H9 (cell line): Measurements from ENCODE around the gene GRXCR2. TPM values are rescaled to one million over a fixed set of nuclear protein-coding genes. Genes with fewer than 3 reads are reported as not detected.

Experiments used
- DNase-seq: peaks from one replicate; pipeline ENCODE4 v3.0.0-alpha.2; 2017
- H2AFZ ChIP-seq: one replicate; pipeline ENCODE4 v1.6.1; 2013; ENCODE audit warnings: mild to moderate bottlenecking, low read length, control low read depth, moderate library complexity
- H2AK5ac ChIP-seq: 2 replicates; pipeline ENCODE4 v1.6.1; 2013; ENCODE audit warnings: low read length, control low read depth, mixed read lengths; ENCODE audit not compliant: insufficient read length
- H2BK120ac ChIP-seq: one replicate; pipeline ENCODE4 v1.6.1; 2013; ENCODE audit warnings: low read depth, mild to moderate bottlenecking, low read length, control low read depth, inconsistent platforms; ENCODE audit not compliant: poor library complexity, severe bottlenecking
- H2BK12ac ChIP-seq: 2 replicates; pipeline ENCODE4 v1.6.1; 2013; ENCODE audit warnings: low read length, control low read depth, mixed read lengths, low read depth; ENCODE audit not compliant: insufficient read length
- H2BK15ac ChIP-seq: 2 replicates; pipeline ENCODE4 v1.6.1; 2013; ENCODE audit warnings: low read depth, low read length, control low read depth
- H2BK20ac ChIP-seq: one replicate; pipeline ENCODE4 v1.6.1; 2013; ENCODE audit warnings: low read depth, mild to moderate bottlenecking, low read length, control low read depth, inconsistent platforms; ENCODE audit not compliant: poor library complexity, severe bottlenecking
- H2BK5ac ChIP-seq: 2 replicates; pipeline ENCODE4 v1.6.1; 2013; ENCODE audit warnings: low read length, control low read depth, mixed read lengths; ENCODE audit not compliant: insufficient read length
- H3K14ac ChIP-seq: 2 replicates; pipeline ENCODE4 v1.6.1; 2013; ENCODE audit warnings: low read length, control low read depth; ENCODE audit not compliant: insufficient read depth
- H3K18ac ChIP-seq: 2 replicates; pipeline ENCODE4 v1.6.1; 2013; ENCODE audit warnings: low read depth, mild to moderate bottlenecking, mixed read lengths, low read length, control low read depth; ENCODE audit not compliant: insufficient read length
- H3K23ac ChIP-seq: 2 replicates; pipeline ENCODE4 v1.6.1; 2013; ENCODE audit warnings: low read length, control low read depth, mixed read lengths, low read depth; ENCODE audit not compliant: insufficient read length
- H3K23me2 ChIP-seq: 2 replicates; pipeline ENCODE4 v1.6.1; 2013; ENCODE audit warnings: low read depth, mild to moderate bottlenecking, mixed read lengths, low read length, control low read depth; ENCODE audit not compliant: insufficient read length, poor library complexity, severe bottlenecking
- H3K27ac ChIP-seq: 2 replicates; pipeline ENCODE4 v1.5.1; 2013; ENCODE audit warnings: low read length, control low read depth, mixed read lengths, low read depth; ENCODE audit not compliant: insufficient read length
- H3K27me3 ChIP-seq: 2 replicates; pipeline ENCODE4 v1.6.1; 2013; ENCODE audit warnings: low read length, control low read depth, inconsistent platforms; ENCODE audit not compliant: insufficient read depth
- H3K4ac ChIP-seq: 2 replicates; pipeline ENCODE4 v1.6.1; 2013; ENCODE audit warnings: low read depth, mild to moderate bottlenecking, control low read depth, inconsistent platforms, low read length, moderate library complexity
- H3K4me1 ChIP-seq: 2 replicates; pipeline ENCODE4 v1.6.1; 2013; ENCODE audit warnings: low read length, control low read depth, inconsistent platforms; ENCODE audit not compliant: insufficient read depth
- H3K4me2 ChIP-seq: 2 replicates; pipeline ENCODE4 v1.6.1; 2013; ENCODE audit warnings: low read length, control low read depth, mixed read lengths; ENCODE audit not compliant: insufficient read length, insufficient read depth
- H3K56ac ChIP-seq: 2 replicates; pipeline ENCODE4 v1.6.1; 2013; ENCODE audit warnings: low read depth, mild to moderate bottlenecking, mixed read lengths, low read length, control low read depth; ENCODE audit not compliant: insufficient read length
- H3K79me1 ChIP-seq: 2 replicates; pipeline ENCODE4 v1.6.1; 2013; ENCODE audit warnings: low read depth, mild to moderate bottlenecking, moderate library complexity, low read length, control low read depth, inconsistent platforms; ENCODE audit not compliant: insufficient read depth, poor library complexity, severe bottlenecking
- H3K79me2 ChIP-seq: 2 replicates; pipeline ENCODE4 v1.6.1; 2013; ENCODE audit warnings: low read length, control low read depth, inconsistent platforms; ENCODE audit not compliant: insufficient read depth
- H3K9ac ChIP-seq: 2 replicates; pipeline ENCODE4 v1.6.1; 2013; ENCODE audit warnings: low read length, control low read depth, mixed read lengths; ENCODE audit not compliant: insufficient read length; ENCODE audit errors: extremely low read depth
- H3K9me3 ChIP-seq: one replicate; pipeline ENCODE4 v1.6.1; 2013; ENCODE audit warnings: low read depth, low read length, inconsistent platforms; ENCODE audit not compliant: control insufficient read depth
- H3T11ph ChIP-seq: one replicate; pipeline ENCODE4 v1.6.1; 2013; ENCODE audit warnings: mild to moderate bottlenecking, low read length, control low read depth, inconsistent platforms
- H4K20me1 ChIP-seq: one replicate; pipeline ENCODE4 v1.6.1; 2013; ENCODE audit not compliant: control insufficient read depth, insufficient read length, insufficient read depth
- H4K5ac ChIP-seq: 2 replicates; pipeline ENCODE4 v1.6.1; 2013; ENCODE audit warnings: low read depth, mild to moderate bottlenecking, mixed read lengths, low read length, control low read depth; ENCODE audit not compliant: insufficient read length
- H4K8ac ChIP-seq: replicated peaks from 2 replicates; pipeline ENCODE4 v1.6.1; 2013; ENCODE audit warnings: low read length, control low read depth, mixed read lengths, low read depth; ENCODE audit not compliant: insufficient read length
- H4K91ac ChIP-seq: 2 replicates; pipeline ENCODE4 v1.6.1; 2013; ENCODE audit warnings: low read depth, mild to moderate bottlenecking, moderate library complexity, mixed read lengths, low read length, control low read depth; ENCODE audit not compliant: insufficient read length
- H3K27ac Mint-ChIP-seq, 3 experiments: 2 replicates in 2 of 3; 3 replicates in 1 of 3; pipeline ENCODE4 v1.8.0; 2020 to 2021; ENCODE audit warnings: mixed read lengths in 3 of 3, mild to moderate bottlenecking in 1 of 3, moderate library complexity in 1 of 3
- H3K27me3 Mint-ChIP-seq: 2 replicates; pipeline ENCODE4 v1.8.0; 2021; ENCODE audit warnings: low read depth, mild to moderate bottlenecking, moderate library complexity, mixed read lengths
- H3K36me3 Mint-ChIP-seq, 3 experiments: 2 replicates in 2 of 3; 3 replicates in 1 of 3; pipeline ENCODE4 v1.8.0; 2020 to 2021; ENCODE audit warnings: low read depth in 3 of 3, mixed read lengths in 3 of 3; ENCODE audit not compliant: insufficient read depth in 1 of 3
- H3K4me1 Mint-ChIP-seq, 2 experiments: 2 replicates each; pipeline ENCODE4 v1.8.0; 2020; ENCODE audit warnings: mixed read lengths in 2 of 2
- H3K4me3 Mint-ChIP-seq, 2 experiments: 2 replicates in 1 of 2; 3 replicates in 1 of 2; pipeline ENCODE4 v1.8.0; 2020 to 2021; ENCODE audit warnings: mild to moderate bottlenecking in 2 of 2, mixed read lengths in 2 of 2, moderate library complexity in 1 of 2
- H3K9me3 Mint-ChIP-seq, 2 experiments: 2 replicates in 1 of 2; 3 replicates in 1 of 2; pipeline ENCODE4 v1.8.0; 2020; ENCODE audit warnings: mild to moderate bottlenecking in 2 of 2, mixed read lengths in 2 of 2, moderate library complexity in 1 of 2
- CTCF ChIP-seq: fragments of 200-600 bp; sonication (generic); conservative IDR thresholded peaks from 3 replicates; pipeline ENCODE4 v1.8.0; 2021; ENCODE audit warnings: antibody characterized with exemption, mild to moderate bottlenecking
- WGBS: extraction: QIAGEN DNeasy Blood & Tissue Kit; methylation state at CpG from one replicate; pipeline ENCODE4 v1.1.7; 2013; ENCODE audit warnings: missing lambda C conversion rate, low lambda C conversion rate, mixed read lengths; ENCODE audit not compliant: insufficient read length; ENCODE audit errors: extremely low coverage; 5-methylcytosine and 5-hydroxymethylcytosine counted together
- total RNA-seq: library from RNA; stranded (reverse); gene quantifications from 2 replicates; pipeline ENCODE4 v1.2.1, GENCODE V29; 2021

Gene GRXCR2
- total RNA-seq, 1 experiment from 2014 or later = not detected

- DNase-seq = no peak
- no peak overlapping the region for H3K14ac ChIP-seq
- Mint-ChIP-seq H3K27me3 (no peaks in the 10 kb centered on the region), H3K9me3 (peaks cover 0 to 2% of the 10 kb centered on the region in 2 experiments; a peak in 1 of 5 replicates), H3K4me1 (peaks cover 26 to 31% of the 10 kb centered on the region in 2 experiments), H3K36me3 (no peaks in the 10 kb centered on the region; a peak in 1 of 7 replicates), H3K27ac (no peak overlapping the region; a peak in 1 of 7 replicates), H3K4me3 (no peak overlapping the region)
- no peaks in the 10 kb centered on the region for H3K79me2 ChIP-seq
- H3K4me2 ChIP-seq = no peak overlapping the region
- no peak overlapping the region for H2BK15ac ChIP-seq
- no peak overlapping the region for H3K27ac ChIP-seq
- no peak overlapping the region for H2AFZ ChIP-seq
- H2AK5ac ChIP-seq = no peak overlapping the region
- no peak overlapping the region for H3K4ac ChIP-seq
- no peak overlapping the region for H3K23ac ChIP-seq
- no peak overlapping the region for H3K56ac ChIP-seq
- no peak overlapping the region for H2BK120ac ChIP-seq
- no peak overlapping the region for H4K5ac ChIP-seq
- H3K9ac ChIP-seq = no peak overlapping the region
- H4K91ac ChIP-seq = no peak overlapping the region
- no peak overlapping the region for H2BK20ac ChIP-seq
- H3K18ac ChIP-seq = no peak overlapping the region
- H2BK12ac ChIP-seq = no peak overlapping the region
- H3K27me3 ChIP-seq = no peaks in the 10 kb centered on the region
- H4K20me1 ChIP-seq = no peaks in the 10 kb centered on the region
- 100% methylated on average over 1 of the region's 6 CpGs for WGBS
- H3K9me3 ChIP-seq = no peaks in the 10 kb centered on the region
- no peaks in the 10 kb centered on the region for H3K23me2 ChIP-seq
- no peak overlapping the region for H3T11ph ChIP-seq
- no peak overlapping the region for H4K8ac ChIP-seq
- H3K4me1 ChIP-seq = no peaks in the 10 kb centered on the region
- no peak for TF ChIP-seq CTCF
- H2BK5ac ChIP-seq = no peak overlapping the region
- no peaks in the 10 kb centered on the region for H3K79me1 ChIP-seq
Measured at GRCh38 chr5:145919413-145919812, 46.6 kb upstream of the GRXCR2 start.
